Measurements from ENCODE around the gene MACIR. TPM values are rescaled to one million over a fixed set of nuclear protein-coding genes. Genes with fewer than 3 reads are reported as not detected.

MACIR gene
- polyA plus RNA-seq, 1 donor = 31.2 TPM

DNA sequence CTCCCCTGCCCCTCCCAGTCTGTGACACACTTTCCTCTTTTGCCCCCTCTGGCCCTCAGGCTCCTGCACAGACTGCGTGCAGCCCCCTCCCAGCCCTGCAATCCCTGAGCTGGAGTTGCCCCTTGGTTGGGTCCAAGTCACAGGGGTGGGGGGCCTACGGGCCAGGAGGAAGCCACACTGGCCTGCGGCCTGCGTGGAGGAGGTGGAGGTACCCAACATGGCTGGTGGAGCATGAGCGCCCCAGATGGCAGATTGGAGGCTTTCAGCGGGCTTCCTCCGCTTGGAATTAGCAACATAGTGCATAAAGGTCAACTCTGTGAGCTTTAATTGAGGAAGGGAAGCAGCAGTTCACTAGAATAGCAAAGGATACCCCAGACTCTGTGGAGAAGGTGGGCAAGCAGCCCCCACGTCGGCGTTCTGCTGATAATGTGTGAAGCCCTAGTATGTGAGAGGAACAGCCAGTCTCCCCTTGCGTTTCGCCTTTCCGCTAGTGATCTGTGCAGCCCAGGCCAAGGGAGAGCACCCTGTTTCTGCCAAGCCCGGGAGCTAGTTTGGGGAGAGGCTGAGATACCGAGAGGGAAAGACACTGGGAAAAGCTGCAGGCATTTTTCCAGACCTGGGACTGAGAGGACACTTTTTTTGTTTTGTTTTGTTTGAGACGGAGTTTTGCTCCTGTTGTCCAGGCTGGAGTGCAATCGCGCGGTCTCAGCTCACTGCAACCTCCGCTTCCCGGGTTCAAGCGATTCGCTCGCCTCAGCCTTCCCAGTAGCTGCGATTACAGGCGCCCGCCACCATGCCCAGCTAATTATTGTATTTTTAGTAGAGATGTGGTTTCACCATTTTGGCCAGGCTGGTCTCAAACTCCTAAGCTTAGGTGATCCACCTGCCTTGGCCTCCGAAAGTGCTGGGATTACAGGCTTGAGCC, 35.3 kb upstream of the MACIR start:
- no CpG with 5 or more reads among the region's 28 CpGs for WGBS (ENCODE audit: insufficient coverage, low lambda C conversion rate)
- Histone ChIP-seq H3K4me3 (ENCODE audit: low read length) (no peak overlapping the region), H3K4me1 (ENCODE audit: control insufficient read depth, insufficient read depth, low read length) (peaks cover 7% of the 10 kb centered on the region), H3K36me3 (ENCODE audit: control insufficient read depth, insufficient read depth, low read length) (no peaks in the 10 kb centered on the region), H3K27me3 (ENCODE audit: control insufficient read depth, insufficient read depth, low read length) (no peaks in the 10 kb centered on the region), H3K9me3 (ENCODE audit: control insufficient read depth, low read depth, low read length) (no peaks in the 10 kb centered on the region), H3K27ac (ENCODE audit: low read length) (no peak overlapping the region)
- no peak for DNase-seq

DNA sequence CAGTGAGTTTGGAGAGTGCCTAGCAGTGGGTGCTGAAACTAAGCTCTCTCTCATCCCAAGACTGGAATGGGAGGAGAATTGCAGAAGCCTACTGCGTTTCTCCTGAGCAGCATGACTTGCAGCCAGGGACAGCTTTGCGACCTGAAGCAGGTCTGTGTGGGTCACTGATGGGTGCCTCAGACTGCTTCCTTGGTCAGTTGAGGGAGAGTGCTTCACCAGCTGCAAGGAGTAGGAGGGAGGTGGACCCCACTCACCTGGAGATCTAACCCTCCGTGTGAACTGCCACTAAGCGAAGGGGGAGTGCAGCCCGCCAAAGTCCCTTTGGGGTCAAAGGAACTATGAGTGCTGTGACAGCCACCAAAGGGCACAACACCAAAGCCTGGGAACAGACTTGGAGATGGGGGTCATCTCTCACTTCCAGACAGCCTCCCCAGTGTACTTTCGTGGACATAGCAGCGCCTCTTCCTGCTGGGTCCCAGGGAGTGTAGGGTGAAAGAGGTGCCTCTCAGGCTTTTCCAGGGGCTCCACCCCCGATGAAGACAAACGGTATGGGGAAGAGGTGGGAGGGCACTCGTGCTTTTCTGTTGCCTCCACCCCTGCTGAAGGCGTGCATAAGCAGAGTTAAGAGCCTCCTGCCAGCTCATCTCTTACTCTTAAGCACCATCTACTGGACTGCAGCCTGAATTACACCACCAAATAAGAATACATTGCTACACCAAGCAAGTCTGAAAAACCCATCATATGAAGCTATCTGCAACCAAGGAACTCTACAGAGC, 34.3 kb upstream of the MACIR start:
- Histone ChIP-seq H3K4me1 (ENCODE audit: control insufficient read depth, insufficient read depth, low read length) (peaks cover 3% of the 10 kb centered on the region), H3K4me3 (ENCODE audit: low read length) (peak overlapping the region; percentile 8), H3K9me3 (ENCODE audit: control insufficient read depth, low read depth, low read length) (no peaks in the 10 kb centered on the region), H3K27ac (ENCODE audit: low read length) (peak overlapping the region; percentile 15), H3K27me3 (ENCODE audit: control insufficient read depth, insufficient read depth, low read length) (no peaks in the 10 kb centered on the region), H3K36me3 (ENCODE audit: control insufficient read depth, insufficient read depth, low read length) (no peaks in the 10 kb centered on the region)
- no CpG with 5 or more reads among the region's 11 CpGs for WGBS (ENCODE audit: insufficient coverage, low lambda C conversion rate)
- DNase-seq = peak; percentile 54 to 83

DNA sequence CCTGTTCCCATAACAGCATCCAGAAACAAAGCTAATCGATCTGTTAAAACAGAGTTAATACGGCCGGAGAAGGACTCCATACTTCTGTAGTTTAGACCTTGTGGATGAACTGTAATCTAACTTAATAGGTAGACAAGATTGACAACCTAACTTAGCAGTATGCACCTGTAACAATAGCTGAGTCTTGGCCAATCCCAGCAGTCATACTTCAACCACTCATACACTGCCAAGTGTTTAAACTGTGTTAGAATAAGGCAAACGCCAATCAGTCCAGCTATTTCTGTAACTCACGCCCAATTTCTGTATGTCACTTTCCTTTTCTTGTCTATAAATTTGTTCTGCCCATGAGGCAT, 33.7 kb upstream of the MACIR start:
- Histone ChIP-seq H3K4me1 (ENCODE audit: control insufficient read depth, insufficient read depth, low read length) (peaks cover 3% of the 10 kb centered on the region), H3K9me3 (ENCODE audit: control insufficient read depth, low read depth, low read length) (no peaks in the 10 kb centered on the region), H3K27ac (ENCODE audit: low read length) (no peak overlapping the region), H3K4me3 (ENCODE audit: low read length) (no peak overlapping the region), H3K36me3 (ENCODE audit: control insufficient read depth, insufficient read depth, low read length) (no peaks in the 10 kb centered on the region), H3K27me3 (ENCODE audit: control insufficient read depth, insufficient read depth, low read length) (no peaks in the 10 kb centered on the region)
- no CpG with 5 or more reads among the region's 5 CpGs for WGBS (ENCODE audit: insufficient coverage, low lambda C conversion rate)
- DNase-seq = no peak

DNA sequence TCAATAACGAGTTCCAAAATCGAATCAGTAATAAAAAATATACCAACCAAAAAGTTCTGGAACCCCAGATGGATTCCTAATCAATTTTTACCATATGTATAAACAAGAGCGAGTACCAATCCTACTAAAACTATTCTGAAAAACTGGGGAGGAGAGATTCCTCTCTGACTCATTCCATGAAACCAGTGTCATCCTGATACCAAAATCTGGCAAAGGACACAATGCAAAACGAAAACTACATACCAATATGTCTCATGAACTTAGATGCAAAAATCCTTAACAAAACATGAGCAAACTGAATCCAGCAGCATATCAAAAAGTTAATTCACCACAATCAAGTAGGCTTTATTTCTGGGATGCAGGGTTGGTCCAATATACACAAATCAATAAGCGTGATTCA, 30.5 kb upstream of the MACIR start:
- no peak for DNase-seq
- Histone ChIP-seq H3K27ac (ENCODE audit: low read length) (no peak overlapping the region), H3K9me3 (ENCODE audit: control insufficient read depth, low read depth, low read length) (no peaks in the 10 kb centered on the region), H3K27me3 (ENCODE audit: control insufficient read depth, insufficient read depth, low read length) (no peaks in the 10 kb centered on the region), H3K4me1 (ENCODE audit: control insufficient read depth, insufficient read depth, low read length) (peaks cover 3% of the 10 kb centered on the region), H3K36me3 (ENCODE audit: control insufficient read depth, insufficient read depth, low read length) (no peaks in the 10 kb centered on the region), H3K4me3 (ENCODE audit: low read length) (no peak overlapping the region)
- 89% methylated on average over 3 of the region's 5 CpGs for WGBS (ENCODE audit: insufficient coverage, low lambda C conversion rate)

DNA sequence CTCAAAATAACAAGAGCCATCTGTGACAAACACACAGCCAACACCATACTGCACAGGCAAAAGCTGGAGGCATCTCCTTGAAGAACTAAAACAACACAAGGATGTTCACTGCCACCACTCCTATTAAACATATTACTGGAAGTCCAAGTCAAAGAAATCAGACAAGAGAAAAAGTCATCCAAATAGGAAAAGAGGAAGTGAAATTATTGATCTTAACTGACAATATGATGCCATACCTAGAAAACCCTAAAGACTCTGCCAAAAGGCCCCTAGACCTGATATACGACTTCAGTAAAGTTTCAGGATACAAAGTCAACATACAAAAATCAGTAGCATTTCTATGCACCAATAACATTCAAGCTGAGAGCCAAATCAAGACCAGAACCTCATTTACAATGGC, 30.0 kb upstream of the MACIR start:
- Histone ChIP-seq H3K27ac (ENCODE audit: low read length) (no peak overlapping the region), H3K27me3 (ENCODE audit: control insufficient read depth, insufficient read depth, low read length) (no peaks in the 10 kb centered on the region), H3K36me3 (ENCODE audit: control insufficient read depth, insufficient read depth, low read length) (no peaks in the 10 kb centered on the region), H3K4me1 (ENCODE audit: control insufficient read depth, insufficient read depth, low read length) (peaks cover 3% of the 10 kb centered on the region), H3K9me3 (ENCODE audit: control insufficient read depth, low read depth, low read length) (no peaks in the 10 kb centered on the region), H3K4me3 (ENCODE audit: low read length) (no peak overlapping the region)
- DNase-seq = no peak
- 83% methylated on average over 1 of the region's 1 CpG for WGBS (ENCODE audit: insufficient coverage, low lambda C conversion rate)

DNA sequence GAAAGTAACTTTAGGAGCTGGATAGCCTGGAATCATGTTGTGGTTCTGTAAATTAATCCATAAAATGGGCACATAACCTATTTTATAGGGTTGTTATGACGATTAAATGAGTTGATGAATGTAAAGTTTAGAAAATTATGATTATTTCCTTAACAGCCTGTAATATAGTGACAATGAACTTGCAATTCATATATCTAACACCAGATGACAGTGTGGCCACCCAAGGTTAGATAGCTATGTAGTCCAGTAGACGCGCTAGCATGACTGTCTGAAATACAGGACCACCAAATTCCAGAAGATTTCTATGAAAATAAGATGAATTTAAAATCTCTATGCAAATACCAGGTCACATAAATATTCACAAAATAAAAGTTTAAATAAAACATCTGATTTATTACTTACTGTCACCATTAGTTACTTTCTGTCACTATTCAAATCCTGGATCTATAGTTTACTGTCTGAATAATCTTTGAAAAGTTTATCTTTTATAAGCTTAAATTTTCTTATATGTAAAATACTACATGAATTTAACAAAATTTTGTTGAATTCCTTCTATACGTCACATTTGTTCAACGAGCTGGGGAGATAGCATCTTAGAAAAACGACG, 26.1 kb upstream of the MACIR start:
- H3K4me3 ChIP-seq (ENCODE audit: low read length) = no peak overlapping the region
- no peaks in the 10 kb centered on the region for H3K27me3 ChIP-seq (ENCODE audit: control insufficient read depth, insufficient read depth, low read length)
- 97% methylated on average over 4 of the region's 7 CpGs for WGBS (ENCODE audit: insufficient coverage, low lambda C conversion rate)
- H3K4me1 ChIP-seq (ENCODE audit: control insufficient read depth, insufficient read depth, low read length) = peaks cover 3% of the 10 kb centered on the region
- DNase-seq = peak in 1 of 2 donors; percentile 42
- no peaks in the 10 kb centered on the region for H3K36me3 ChIP-seq (ENCODE audit: control insufficient read depth, insufficient read depth, low read length)
- H3K27ac ChIP-seq (ENCODE audit: low read length) = no peak overlapping the region
- H3K9me3 ChIP-seq (ENCODE audit: control insufficient read depth, low read depth, low read length) = no peaks in the 10 kb centered on the region

DNA sequence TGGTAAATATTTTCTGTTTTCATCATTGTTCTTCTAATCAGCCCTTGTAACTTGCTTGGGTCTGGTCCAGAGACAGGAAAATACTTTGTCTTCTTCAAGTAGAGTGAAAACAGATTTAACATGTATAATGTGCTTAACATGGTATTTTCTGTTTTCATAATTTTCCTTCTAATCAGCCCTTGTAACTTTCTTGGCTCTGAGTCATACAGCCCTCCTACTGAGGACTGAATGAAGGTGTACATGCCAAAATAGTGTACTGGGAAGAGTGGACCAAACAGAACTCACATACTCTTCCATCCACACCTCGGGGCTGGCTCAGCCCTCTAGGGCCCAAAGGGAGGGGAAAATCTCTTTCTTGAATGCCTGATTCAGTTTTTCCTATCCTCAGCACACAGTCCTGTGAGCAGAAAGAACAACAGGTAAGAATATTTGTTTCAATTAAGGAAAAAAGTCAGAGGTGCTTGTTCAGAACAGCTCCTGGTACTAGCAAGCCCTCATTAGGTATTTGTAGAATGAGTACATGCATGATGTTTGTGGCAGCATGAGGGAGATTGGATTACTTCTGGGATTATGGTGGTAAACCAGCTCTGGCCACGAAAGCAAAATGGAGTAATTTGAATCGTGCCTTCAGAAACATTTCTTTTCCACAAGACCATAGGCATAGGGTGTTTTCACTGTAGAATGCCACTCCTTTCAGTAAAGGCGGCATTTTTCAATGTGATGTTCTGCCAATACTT, 24.2 kb upstream of the MACIR start:
- Histone ChIP-seq H3K36me3 (ENCODE audit: control insufficient read depth, insufficient read depth, low read length) (no peaks in the 10 kb centered on the region), H3K9me3 (ENCODE audit: control insufficient read depth, low read depth, low read length) (peaks cover 5% of the 10 kb centered on the region), H3K27ac (ENCODE audit: low read length) (no peak overlapping the region), H3K4me3 (ENCODE audit: low read length) (no peak overlapping the region), H3K4me1 (ENCODE audit: control insufficient read depth, insufficient read depth, low read length) (peaks cover 7% of the 10 kb centered on the region), H3K27me3 (ENCODE audit: control insufficient read depth, insufficient read depth, low read length) (no peaks in the 10 kb centered on the region)
- no CpG with 5 or more reads among the region's 4 CpGs for WGBS (ENCODE audit: insufficient coverage, low lambda C conversion rate)
- DNase-seq = no peak

DNA sequence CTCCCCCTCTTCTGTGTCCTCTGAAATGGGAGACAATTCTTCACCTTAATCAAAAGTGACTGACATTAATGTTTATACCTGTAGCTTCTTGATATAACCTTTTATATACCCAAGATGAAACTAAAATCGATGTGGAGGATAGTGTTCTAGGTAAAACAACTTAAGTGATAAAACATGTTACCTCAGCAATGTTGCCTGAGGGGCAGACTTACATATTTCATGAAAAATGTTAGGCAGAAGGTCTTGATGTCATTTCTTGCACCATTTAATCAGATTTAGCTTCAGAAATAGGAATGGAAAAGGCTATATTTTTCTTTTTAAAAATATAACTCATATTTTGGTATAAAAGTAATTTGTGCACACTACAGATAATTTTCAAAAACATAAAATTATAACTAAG, 22.7 kb upstream of the MACIR start:
- H3K4me3 ChIP-seq (ENCODE audit: low read length) = no peak overlapping the region
- no peak overlapping the region for H3K27ac ChIP-seq (ENCODE audit: low read length)
- no peaks in the 10 kb centered on the region for H3K27me3 ChIP-seq (ENCODE audit: control insufficient read depth, insufficient read depth, low read length)
- peaks cover 7% of the 10 kb centered on the region for H3K4me1 ChIP-seq (ENCODE audit: control insufficient read depth, insufficient read depth, low read length)
- no CpG with 5 or more reads among the region's 1 CpG for WGBS (ENCODE audit: insufficient coverage, low lambda C conversion rate)
- no peaks in the 10 kb centered on the region for H3K36me3 ChIP-seq (ENCODE audit: control insufficient read depth, insufficient read depth, low read length)
- peaks cover 11% of the 10 kb centered on the region for H3K9me3 ChIP-seq (ENCODE audit: control insufficient read depth, low read depth, low read length)
- no peak for DNase-seq

DNA sequence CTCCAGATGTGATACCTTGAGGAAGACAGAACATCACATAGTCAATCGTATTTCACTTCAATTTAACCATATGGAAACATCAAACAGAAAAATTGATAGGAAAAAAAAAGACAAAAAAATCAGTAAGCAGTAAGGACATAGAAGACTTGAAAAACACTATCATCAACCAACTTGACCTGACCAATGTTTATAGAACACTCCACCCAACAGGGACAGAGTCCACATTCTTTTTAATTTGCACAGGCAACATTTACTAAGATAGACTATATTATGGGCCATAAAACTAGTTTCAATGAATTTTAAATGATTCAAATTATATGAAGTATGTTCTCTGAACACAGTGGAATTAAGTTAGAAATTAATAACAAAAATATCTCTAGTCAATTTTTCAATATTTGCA, 20.8 kb upstream of the MACIR start:
- H3K27ac ChIP-seq (ENCODE audit: low read length) = peak overlapping the region; percentile 73
- no peak overlapping the region for H3K4me3 ChIP-seq (ENCODE audit: low read length)
- H3K4me1 ChIP-seq (ENCODE audit: control insufficient read depth, insufficient read depth, low read length) = peaks cover 7% of the 10 kb centered on the region
- peaks cover 21% of the 10 kb centered on the region for H3K9me3 ChIP-seq (ENCODE audit: control insufficient read depth, low read depth, low read length)
- 43% methylated on average over 1 of the region's 1 CpG for WGBS (ENCODE audit: insufficient coverage, low lambda C conversion rate)
- H3K27me3 ChIP-seq (ENCODE audit: control insufficient read depth, insufficient read depth, low read length) = no peaks in the 10 kb centered on the region
- H3K36me3 ChIP-seq (ENCODE audit: control insufficient read depth, insufficient read depth, low read length) = no peaks in the 10 kb centered on the region
- DNase-seq = peak; percentile 58 to 79

DNA sequence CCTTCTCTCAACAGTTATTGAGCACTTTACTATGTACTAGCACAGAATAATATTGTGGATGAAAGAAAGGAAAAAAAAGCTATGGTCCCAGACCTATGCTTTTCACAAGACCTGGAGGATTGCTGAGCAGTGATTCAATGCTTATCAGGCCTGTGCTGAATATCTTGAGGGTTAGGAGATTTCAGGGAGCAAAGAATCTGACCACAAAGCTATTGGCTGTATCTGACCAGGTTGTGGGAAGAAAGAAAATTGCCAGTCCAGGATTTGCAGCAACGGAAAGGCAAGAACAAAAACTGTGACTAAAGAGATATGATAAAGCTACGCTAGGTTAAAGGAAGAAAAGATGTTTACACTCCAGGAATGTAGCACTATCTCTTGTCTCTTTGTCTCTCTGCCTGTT, 14.9 kb upstream of the MACIR start:
- 0% methylated on average over 1 of the region's 2 CpGs for WGBS (ENCODE audit: insufficient coverage, low lambda C conversion rate)
- Histone ChIP-seq H3K27ac (ENCODE audit: low read length) (peak overlapping the region; percentile 73), H3K27me3 (ENCODE audit: control insufficient read depth, insufficient read depth, low read length) (no peaks in the 10 kb centered on the region), H3K4me1 (ENCODE audit: control insufficient read depth, insufficient read depth, low read length) (peaks cover 18% of the 10 kb centered on the region), H3K36me3 (ENCODE audit: control insufficient read depth, insufficient read depth, low read length) (no peaks in the 10 kb centered on the region), H3K9me3 (ENCODE audit: control insufficient read depth, low read depth, low read length) (peaks cover 21% of the 10 kb centered on the region), H3K4me3 (ENCODE audit: low read length) (no peak overlapping the region)
- peak in 1 of 2 donors; percentile 44 for DNase-seq

All from large intestine (tissue), 3 donors.